AG09319 (cell line): ENCODE measurements around the gene MIGA1.

Experiments
- DNase-seq: peaks from one replicate; pipeline ENCODE4 v3.0.0-alpha.2; 2010; ENCODE audit warnings: low read depth; ENCODE audit errors: extremely low read depth
- TF ChIP-seq, protein P1 (sequence below): IDR thresholded peaks from 2 replicates; pipeline ENCODE4 v1.5.1; 2011; ENCODE audit warnings: low read depth, mild to moderate bottlenecking, inconsistent platforms, low read length, moderate library complexity

MIGA1 gene

DNA sequence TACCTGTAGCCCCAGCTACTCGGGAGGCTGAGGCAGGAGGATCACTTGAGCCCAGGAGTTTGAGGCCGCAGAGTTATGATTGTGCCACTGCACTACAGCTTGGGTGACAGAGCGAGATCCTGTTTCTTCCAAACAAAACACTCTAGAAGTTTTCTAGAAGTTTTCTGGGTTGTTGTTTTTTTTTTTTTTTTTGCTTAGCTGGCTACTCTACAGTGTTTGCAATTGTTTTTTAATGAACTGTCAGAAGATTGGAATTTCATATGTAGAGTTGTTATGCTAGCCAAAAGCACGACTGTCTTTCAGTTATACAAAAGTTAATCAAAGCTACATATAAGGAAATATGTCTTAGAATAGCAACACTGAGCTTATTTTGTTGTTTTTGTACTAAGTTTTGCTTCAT is 78.1 kb downstream of the MIGA1 start:
- DNase-seq, result no peak
- TF ChIP-seq, protein P1, sequence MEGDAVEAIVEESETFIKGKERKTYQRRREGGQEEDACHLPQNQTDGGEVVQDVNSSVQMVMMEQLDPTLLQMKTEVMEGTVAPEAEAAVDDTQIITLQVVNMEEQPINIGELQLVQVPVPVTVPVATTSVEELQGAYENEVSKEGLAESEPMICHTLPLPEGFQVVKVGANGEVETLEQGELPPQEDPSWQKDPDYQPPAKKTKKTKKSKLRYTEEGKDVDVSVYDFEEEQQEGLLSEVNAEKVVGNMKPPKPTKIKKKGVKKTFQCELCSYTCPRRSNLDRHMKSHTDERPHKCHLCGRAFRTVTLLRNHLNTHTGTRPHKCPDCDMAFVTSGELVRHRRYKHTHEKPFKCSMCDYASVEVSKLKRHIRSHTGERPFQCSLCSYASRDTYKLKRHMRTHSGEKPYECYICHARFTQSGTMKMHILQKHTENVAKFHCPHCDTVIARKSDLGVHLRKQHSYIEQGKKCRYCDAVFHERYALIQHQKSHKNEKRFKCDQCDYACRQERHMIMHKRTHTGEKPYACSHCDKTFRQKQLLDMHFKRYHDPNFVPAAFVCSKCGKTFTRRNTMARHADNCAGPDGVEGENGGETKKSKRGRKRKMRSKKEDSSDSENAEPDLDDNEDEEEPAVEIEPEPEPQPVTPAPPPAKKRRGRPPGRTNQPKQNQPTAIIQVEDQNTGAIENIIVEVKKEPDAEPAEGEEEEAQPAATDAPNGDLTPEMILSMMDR, result no peak

DNA sequence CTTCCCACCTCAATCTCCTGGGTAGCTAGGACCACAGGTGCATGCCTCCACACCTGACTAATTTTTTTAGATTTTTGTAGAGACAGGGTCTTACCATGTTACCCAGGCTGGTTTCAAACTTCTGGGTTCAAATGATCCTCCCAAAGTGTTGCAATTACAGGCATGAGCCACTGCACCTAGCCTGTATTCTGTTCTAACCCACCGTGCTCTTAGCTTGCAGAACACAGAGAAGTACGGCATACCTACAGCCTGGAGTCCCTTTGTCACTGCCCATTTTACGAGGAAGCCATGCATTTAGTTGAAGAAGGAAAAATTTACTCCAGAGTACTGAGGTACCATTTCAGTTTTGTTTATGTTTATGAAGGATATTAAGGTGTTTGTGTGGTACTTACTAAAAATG is 79.3 kb downstream of the MIGA1 start:
- TF ChIP-seq, protein P1, result no peak
- DNase-seq, result no peak

- TF ChIP-seq, protein P1, result no peak
Measured at GRCh38 chr1:77859248-77859647, 79.8 kb downstream of the MIGA1 start.

GRCh38 chr1:77866296-77866695 is 86.8 kb downstream of the MIGA1 start:
- no peak for DNase-seq
- TF ChIP-seq, protein P1, result no peak

More at GRCh38 chr1:77859248-77859647, 79.8 kb downstream of the MIGA1 start:
- no peak for DNase-seq

- TF ChIP-seq, protein P1, result no peak
- no peak for DNase-seq
Measured at GRCh38 chr1:77872645-77873044, 93.2 kb downstream of the MIGA1 start.

DNA sequence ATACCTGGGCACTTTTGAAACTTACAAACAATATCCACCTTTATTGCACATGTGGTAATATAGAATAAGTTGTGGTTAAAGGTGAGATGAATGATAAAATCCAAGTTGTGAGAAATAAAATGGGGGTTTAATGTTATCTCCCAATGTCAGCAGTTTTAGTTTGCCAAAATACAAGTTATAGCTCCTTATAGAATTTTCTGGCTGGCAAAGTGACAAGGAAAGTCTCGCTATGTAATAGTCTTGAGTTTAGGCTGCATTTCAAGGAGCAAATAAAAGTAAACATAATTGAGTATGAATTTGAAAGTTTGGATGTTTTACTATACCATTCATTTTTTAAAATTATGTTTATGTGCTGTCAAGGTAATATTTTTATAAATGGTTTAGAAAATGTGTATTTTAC is 94.0 kb downstream of the MIGA1 start:
- TF ChIP-seq, protein P1, result no peak

GRCh38 chr1:77874804-77875445 is 95.5 kb downstream of the MIGA1 start:
- TF ChIP-seq, protein P1, result no peak
- DNase-seq, result no peak

More for the DNA sequence above, 94.0 kb downstream of the MIGA1 start:
- DNase-seq, result no peak
